Superior temporal gyrus (tissue), 1 donor: ENCODE data around the gene PPP2R2C.

Experiments
- DNase-seq: peaks from one replicate; pipeline ENCODE4 v3.0.0-alpha.2; 2016; ENCODE audit errors: extremely low spot score

PPP2R2C gene

DNA sequence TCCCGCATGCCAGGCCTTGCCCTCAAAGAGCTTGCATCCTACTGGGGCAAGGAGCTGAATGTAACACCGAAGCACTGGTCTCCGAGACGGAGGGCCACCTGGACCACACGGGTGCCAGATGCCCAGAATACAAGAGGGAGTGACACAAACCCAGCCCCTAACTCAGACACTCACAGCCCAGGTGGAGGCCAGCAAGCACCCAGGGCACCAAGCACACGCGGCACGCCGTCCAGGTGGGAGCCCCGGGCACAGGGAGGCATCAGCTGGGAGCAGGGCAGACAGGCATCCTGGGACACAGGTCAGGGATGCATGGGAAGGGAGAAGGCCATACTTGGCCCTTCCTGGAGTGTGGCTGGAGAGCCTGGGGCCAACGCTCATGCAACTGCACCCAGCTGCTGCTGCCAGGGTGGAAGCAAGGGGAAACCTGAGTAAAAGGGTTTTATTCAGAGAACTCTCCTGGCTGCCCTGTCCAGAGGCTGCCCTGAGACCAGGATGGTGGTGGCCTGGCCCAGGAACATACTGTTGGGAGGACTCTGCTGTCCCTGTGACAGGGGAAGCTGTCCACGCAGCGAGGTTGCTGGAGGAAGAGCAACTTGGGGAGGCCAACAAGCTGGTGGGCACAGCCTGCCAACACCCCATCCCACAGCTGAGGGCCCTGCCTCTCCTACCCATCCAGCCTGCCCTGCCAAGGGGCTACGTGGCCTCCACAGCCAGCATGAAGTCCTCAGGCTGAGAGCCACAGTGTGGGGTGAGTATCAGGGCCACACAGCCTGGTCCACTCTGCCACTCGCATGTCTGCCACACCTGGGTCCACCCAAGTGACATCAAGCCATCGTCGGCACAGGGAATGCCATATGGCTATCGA, 22.2 kb upstream of the PPP2R2C start:
- no peak for DNase-seq

DNA sequence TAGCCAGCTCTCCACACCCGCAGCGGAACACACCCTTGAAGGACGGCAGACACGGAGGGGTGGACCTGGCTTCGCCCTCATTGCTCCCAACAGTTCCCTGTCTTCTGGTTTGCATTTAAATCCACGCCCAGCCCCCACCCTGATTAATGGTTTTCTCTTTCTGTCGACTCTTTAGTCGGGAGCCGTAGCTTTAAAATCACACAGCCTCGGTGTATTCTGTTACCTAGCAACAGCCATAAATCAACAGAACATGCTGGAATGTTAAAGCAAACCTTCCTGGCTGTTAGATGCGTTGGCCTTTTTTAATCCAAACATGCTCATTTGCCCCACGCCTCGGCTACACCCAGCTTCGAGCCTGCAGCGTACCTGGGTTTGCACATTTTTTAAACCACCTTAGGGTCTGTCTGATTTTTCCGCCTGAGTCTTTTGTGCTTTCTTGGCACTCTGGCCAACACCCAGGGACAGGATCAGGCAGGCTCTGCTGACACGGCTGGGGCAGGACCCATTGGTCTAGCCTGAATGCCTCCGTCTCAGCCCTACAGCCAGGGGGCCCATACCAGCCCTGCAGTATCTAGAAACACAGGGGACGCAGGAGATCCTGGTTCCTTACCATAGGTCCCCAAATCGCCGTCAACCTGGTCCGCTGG, 21.4 kb upstream of the PPP2R2C start:
- DNase-seq, result no peak

DNA sequence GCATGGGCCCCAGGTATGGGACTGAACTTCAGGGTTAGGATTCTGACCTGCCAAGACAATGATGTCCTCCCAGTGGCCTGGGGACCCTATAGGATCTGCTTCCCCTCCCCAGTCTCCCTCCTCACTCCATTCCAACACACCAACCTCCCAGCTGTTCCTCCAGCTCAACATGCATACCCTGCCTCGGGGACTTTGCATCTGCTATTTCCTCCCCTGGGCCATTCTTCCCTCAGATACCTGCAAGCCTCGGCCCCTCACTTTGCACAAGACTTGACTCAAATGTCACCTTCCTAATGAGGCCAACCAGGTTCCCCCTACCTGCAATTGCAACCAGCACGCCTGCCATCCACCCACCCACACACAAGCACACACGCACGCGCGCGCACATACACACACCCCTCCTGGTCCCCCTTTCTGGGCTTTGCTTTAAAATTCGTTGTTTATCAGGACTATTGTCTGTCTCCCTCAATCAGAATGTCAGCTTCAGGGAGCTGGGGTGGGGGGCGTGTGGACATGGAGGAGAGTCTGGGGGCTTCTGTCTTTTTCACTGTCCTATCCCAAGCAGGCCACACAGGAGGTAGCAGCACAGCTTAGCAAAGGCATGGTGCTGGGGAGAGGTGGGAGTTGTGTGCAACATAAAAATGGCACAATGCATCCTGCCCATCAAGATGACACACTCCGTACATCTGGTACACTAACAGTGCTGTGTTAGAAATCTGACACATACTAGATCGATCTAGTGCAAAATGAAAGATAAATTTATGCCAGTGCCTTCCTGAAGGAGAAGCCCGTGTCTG, 20.6 kb upstream of the PPP2R2C start:
- no peak for DNase-seq

DNA sequence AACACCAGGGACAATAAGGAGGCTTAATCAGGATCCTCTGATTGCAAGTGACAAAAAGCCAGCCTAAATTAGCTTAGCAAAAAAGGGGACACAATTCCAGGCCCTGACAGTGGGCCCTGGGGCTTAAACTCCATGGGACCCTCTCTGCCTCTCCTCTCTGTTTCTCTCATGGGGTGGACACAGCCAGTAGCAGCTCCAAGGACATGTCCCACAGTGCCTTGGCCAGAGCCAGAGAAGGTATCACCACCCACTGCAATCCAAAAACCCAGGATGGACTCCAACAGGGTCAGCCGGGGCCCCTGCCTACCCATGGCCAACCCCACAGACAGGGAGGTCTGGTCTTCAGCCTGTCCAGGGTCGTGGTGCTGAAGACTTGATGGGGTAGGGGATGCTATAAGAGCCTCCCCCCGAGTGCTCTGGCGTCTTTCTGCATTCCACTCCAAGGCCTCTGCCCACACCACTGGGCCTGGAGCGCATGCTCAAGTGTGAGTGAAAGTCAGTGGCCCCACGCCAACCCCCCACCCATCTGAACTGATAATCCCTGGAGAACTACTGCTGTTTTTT, 19.7 kb upstream of the PPP2R2C start:
- no peak for DNase-seq

DNA sequence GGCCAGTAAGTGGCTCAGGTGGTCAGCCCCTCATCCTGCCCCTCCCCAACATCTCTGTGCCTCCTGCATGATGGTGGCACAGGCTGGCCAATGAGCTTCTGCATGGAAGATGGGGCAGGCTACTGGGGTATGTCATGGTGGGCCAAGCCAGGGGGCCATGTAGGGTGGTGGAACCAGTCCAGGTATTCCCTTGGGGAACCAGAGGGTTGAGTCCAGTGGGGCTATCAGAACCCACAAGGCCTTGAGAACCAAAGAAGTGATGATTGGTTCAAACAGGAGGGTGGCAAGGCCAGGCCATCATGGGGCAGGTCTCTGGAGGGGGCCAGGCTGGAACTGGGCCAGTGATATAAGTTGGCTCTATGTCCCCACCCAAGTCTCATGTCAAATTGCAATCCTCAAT, 18.8 kb upstream of the PPP2R2C start:
- no peak for DNase-seq

DNA sequence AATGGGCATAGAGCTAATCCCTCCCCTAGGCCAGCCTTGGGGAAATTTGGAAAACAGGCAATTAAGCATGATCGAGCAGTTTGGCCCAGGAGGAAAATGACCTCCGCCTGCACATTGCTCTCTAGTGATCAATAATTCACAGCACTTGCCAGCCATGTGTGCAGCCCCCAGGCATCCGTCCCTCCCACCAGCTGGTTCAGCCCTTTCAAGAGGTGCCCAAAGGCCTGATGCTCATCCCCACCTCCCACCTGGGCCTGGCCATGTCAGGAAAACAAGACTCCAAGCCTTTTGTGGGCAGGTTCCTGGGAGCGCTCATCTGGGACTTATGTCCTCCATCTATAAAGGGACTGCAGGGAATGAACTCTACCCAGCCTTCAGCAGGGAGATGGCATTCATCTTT, 17.5 kb upstream of the PPP2R2C start:
- no peak for DNase-seq

DNA sequence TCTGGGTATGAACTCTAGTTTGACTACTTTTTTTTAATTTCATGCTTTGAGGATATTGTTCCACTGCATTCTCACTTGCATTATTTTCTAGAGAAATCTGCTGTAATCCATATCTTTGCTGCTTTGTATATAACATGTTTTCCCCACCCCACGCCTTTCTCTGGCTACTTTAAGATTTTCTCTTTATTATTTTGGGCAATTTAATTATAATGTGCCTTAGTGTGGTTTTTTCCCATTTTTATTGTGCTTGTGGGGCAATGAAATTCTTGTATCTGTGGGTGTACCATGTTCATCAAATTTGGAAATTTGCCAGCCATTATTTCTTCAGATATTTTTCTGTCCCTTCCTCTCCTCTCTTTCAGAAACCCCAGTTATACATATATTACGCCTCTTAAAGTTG, 15.1 kb upstream of the PPP2R2C start:
- no peak for DNase-seq

DNA sequence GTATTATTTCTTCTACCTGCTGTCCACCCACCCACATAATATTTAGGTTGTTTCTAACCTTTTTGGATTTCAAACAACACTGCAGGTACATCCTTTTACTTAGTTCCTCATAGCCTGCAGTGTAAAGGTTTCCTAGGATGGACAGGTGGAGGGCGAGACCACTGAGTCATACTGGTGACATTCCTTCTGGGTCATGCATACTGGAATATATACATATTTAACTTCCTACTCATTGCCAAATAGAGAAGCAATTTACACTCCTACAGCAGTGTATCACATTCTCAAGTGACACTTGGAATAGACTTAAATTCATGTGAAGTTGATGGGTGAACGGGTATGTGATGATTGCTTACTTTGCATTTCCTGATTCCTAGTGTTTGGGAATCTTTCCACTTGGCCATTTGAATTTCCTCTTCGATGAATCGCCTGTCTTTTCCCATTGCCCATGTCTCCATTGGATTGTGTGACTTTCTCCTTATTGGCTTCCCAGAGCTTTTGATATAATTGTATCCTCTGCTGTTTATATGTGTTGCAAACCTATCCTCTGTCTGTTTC, 8.2 kb upstream of the PPP2R2C start:
- no peak for DNase-seq

DNA sequence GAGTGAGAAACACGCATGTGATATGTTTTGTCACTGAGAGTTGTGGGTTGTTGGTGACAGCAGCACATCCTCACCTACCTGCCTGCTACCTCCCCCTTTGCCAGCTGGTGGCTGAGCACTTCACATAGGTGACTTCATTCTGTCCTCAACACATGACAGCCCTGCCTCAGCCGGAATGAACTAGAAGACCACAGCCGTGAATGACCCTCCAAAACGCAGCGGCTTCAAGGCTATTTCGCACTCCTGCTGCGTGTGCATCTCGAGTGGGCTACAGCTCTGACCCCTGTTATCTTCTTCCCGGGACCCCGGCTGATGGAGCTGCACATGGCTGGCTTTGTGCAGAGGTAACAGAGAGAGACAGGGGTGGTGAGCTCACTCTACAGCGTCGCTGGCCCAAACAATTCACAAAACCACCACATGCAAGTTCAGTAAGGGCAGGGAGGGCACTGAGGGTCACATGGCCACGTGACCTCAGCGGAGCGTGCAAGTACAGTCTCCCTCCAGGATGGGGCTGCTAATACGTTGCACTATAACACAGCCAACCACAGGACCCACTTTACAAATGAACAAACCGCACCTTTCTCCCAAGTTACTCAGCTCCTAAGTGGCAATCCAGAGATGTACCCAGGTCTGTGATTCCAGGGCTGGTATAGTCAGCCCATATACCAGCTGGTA, 6.3 kb upstream of the PPP2R2C start:
- DNase-seq, result no peak

DNA sequence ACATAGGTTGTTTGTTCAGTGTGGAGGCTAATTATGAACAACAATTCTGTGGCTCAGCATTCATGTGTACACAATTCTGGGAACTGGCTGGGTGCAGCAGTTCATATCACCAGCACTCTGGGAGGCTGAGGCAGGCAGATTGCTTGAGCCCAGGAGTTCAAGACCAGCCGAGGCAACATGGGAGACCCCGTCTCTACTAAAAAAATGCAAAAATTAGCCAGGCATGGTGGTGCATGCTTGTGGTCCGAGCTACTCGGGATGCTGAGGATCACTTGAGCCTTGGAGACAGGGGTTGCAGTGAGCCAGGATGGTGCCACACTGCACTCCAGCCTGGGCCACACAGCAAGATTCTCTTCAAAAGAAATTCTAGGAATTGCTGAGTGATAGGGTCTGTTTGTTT, 4.5 kb upstream of the PPP2R2C start:
- no peak for DNase-seq

DNA sequence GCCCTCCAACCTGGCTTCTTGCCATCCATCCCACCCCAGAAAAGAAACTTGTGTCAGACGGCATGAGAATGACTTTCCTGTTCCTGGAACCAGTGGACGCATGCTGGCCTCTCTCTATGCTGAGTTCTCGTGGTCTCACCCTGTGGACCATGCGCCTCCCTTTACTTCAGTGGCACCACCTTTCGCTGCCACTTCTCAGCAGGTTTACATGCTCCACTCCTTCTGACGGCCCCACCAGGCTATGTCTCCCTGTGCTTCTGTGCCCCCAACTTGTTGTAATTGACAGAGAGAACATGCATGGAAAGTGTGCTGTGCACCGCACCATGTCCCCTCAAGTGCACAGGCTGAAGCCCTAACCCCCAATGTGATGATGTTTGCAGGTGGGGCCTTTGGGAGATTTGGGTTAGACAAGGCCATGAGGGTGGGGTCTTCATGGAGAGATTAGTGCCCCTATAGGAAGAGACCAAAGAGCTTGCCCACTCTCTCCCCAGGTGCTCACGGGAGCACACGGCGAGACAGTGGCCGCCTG, 3.1 kb upstream of the PPP2R2C start:
- no peak for DNase-seq

DNA sequence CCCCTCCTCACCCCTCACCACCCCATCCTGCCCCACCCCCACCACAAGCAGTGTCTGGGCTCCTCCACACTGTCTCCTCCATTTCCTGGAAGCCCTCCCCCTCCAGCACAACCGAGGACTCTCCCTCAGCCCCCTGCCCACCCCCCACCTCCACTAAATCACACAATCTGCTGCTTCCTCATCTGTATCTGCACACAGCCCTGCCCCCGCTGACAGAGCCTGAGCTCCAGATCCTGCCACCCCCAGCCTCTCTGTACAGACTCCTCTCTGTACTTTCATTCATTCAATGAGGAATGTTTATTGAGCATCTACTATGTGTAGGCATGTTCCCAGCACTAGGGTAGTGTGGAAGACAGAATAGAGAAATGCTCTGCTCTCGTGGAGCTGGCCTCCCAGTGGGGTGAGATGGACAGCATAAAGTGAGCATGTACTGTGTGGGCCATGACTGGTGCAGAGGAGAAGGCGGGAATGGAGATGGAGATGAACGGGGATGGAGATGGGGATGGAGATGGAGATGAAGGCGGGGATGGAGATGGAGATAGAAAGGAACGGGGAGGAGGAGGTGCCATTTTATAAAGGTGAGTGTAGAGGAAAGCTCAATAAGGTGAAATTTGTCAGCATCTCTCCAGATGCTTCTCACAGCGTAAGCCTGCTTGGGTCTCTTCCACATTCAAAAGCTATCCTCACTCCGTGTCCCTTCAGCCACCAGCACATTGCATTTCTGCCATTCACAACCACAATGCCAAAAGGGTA, 2.5 kb upstream of the PPP2R2C start:
- DNase-seq, result no peak

DNA sequence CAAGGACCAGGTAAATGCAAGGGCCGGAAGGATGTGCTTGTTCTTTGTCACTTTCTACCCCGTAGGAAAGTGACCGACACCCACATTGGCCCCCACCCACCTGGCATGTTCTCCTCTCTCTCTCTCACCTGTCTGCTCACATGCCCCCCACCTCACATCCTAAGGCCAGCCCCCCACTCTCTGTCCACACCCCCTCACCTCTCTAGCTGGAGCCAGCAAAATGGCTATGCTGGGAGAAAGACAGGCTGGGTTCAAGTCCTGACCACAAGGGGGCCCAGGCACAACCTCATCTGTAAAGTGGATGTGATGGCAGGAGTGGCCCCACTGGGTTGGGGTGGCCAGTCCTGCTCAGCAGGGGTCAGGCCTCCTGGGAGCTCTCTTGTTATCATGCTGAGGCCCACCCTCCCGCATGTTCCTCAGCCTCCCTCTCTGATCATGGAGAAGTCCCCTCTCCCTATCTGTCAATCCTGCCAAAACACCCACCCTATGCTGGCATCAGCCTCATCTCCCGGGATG, 1.7 kb upstream of the PPP2R2C start:
- DNase-seq, result no peak

DNA sequence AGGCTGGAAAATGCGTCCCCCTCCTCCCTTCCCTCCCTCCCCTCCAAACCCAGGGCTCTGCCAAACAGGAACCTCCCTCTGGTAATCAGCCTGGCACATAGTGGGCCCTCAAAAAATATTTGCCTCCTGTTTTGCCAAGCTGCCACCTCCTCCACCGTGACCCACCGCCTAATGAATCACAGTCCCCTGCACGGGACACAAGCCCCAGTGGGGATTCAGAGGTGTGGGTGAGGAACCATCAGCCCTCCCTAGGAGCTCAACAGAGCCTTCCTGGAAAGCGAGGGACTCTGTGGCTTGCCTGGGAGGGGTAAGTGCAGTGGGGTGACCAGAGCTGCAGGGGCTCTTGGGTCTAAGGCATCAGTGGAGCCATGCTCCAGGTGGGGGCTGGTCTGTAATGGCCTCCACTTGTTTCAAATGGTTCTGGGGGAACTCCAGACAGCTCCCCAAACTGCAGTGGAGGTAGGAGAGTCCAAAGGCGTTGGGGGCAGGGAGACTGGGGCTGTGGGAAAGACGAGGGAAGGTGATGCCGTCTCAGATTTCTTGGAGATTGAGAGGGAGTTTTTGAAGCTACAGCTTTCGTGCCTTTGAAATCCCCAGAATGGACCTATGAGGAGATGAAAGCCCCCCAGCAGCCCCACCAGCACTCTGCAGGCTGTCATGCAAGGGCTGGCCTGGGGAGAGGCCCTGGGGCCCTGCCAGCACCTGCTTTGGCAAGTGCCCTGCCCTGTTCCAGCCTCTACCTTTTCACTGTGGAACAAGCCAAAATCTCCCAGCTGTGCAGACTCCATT, 1.0 kb upstream of the PPP2R2C start:
- DNase-seq, result no peak

DNA sequence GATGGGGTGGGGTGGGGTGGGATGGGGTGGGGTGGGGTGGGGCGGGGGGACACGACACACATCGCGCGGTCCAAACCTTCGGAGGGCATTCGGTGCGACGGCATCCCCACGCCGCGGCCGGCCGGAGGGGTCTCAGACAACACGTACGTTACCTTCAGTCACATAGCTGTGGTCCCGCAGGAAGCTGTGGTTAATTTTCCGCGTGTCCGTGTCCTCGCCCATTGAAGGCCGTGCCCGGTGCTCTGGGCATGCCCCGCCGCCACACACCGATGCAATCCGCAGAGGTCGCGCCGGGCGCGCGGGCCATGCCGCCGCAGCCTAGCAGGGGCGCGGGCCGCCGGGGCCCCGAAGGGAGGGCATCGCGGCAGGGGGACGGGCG, 417 bp downstream of the PPP2R2C start:
- no peak for DNase-seq

DNA sequence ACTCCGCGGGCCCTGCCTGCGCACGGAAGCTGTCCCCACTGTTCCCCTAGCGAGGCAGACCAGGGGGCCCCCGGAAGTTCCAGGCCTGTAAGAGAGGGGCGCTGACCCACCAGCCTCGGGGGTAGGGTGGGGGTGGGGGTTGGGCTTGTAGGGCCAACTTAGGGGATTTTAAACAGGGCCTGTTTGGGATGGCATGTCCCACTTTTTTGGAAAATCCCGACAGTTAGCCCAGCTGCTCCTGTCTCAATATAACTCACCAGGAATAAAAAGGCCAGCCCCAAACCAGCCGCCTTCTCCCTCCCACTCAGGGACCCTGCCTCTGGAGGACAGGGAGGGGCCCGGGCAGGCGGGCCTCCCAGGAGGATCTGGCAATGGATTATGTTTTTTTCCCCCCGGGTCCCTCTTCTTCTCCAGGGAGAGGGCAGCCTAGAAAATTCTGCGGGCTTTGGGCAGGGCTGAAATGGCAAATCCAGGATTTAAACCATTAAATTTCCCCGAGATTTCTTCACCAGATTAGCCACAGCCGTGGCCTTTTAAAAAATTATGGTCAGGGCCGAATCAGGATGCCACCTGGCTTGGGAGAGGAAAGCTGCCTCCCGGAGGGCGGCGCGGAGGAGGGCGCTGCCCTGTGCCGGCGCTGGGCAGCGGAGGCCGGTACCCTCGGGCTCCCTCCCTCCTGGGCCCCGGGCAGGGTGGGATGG, 957 bp downstream of the PPP2R2C start:
- DNase-seq, result no peak

DNA sequence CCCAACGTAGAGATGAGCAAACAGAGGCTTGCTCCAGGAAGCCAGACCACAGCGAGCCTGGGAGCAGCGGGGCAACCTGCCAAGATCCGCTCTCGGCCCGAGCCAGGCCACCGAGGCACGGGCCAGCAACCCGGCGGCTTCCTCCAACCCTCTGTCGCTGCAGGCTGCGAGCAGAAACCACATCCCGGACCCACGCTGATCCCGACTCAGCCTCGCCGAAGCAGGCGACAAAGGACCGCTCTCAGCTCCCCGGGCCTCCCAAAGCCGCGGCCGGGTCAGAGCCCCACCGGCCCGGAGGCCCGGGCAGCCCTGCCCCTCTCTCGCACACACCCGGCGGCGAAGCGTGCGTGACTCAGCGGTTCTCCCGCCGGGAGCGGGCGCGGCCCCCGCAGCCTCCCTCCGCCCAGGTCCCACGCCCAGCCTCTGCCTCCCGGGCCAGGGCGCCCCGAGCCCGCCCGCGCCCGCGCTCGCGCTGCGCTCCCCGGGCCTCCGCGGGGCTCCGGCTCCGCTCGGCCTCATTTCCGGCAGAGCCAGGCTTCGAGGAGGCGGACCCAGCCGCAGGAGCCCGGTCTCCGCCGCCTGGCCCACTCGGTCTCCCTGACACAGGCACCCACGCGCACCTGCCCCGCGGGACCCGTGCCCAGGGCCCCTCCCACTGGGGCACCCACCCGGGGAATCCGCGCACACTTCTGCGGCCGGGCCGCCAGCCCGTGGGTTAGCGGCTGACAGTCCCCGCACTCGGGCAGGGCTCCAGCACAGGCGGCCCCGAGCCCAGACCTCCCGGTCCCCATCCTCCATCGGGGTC, 1.7 kb downstream of the PPP2R2C start:
- DNase-seq, result peak; percentile 83
